PC-9 (cell line): ENCODE results near the gene EFNA4.
A peak's percentile ranks its signal among the peaks of the same experiment; 100 is the strongest.

Experiments used
- EZH2 ChIP-seq: fragments of 200-600 bp; sonication (generic); IDR thresholded peaks from 2 replicates; pipeline ENCODE4 v1.8.0; 2017; ENCODE audit warnings: antibody characterized with exemption, low read depth
- TF ChIP-seq, protein P1 (sequence below): fragments of 200-600 bp; sonication (generic); conservative IDR thresholded peaks from 2 replicates; pipeline ENCODE4 v1.6.1; 2017; ENCODE audit warnings: mixed run types, antibody characterized with exemption, mild to moderate bottlenecking, moderate library complexity

- TF ChIP-seq, protein P1, sequence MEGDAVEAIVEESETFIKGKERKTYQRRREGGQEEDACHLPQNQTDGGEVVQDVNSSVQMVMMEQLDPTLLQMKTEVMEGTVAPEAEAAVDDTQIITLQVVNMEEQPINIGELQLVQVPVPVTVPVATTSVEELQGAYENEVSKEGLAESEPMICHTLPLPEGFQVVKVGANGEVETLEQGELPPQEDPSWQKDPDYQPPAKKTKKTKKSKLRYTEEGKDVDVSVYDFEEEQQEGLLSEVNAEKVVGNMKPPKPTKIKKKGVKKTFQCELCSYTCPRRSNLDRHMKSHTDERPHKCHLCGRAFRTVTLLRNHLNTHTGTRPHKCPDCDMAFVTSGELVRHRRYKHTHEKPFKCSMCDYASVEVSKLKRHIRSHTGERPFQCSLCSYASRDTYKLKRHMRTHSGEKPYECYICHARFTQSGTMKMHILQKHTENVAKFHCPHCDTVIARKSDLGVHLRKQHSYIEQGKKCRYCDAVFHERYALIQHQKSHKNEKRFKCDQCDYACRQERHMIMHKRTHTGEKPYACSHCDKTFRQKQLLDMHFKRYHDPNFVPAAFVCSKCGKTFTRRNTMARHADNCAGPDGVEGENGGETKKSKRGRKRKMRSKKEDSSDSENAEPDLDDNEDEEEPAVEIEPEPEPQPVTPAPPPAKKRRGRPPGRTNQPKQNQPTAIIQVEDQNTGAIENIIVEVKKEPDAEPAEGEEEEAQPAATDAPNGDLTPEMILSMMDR = no peak
- peak; percentile 29; the same call in 1 of the 2 replicates for TF ChIP-seq EZH2
These were observed 17.0 kb downstream of the EFNA4 start for GRCh38 chr1:155080312-155081228.
